Transverse colon (tissue), 4 donors: Measurements from ENCODE around the gene NR3C2. TPM values are rescaled to one million over a fixed set of nuclear protein-coding genes. Genes with fewer than 3 reads are reported as not detected.

Experiments
- DNase-seq: peaks from one replicate; pipeline ENCODE4 v3.0.0-alpha.2; 2019
- H3K27ac ChIP-seq, 4 donors: fragments of 200-600 bp; sonication (generic); 2 replicates each; pipeline ENCODE4 v1.5.1; 2016 to 2018; ENCODE audit warnings: inconsistent platforms in 4 of 4
- H3K27me3 ChIP-seq: fragments of 200-600 bp; sonication (generic); 2 replicates; pipeline ENCODE4 v1.5.1; 2017; ENCODE audit warnings: inconsistent platforms
- H3K36me3 ChIP-seq, 4 donors: fragments of 200-600 bp; sonication (generic); 2 replicates each; pipeline ENCODE4 v1.5.1; 2017 to 2019; ENCODE audit warnings: inconsistent platforms in 4 of 4
- H3K4me1 ChIP-seq, 4 donors: fragments of 200-600 bp; sonication (generic); 2 replicates each; pipeline ENCODE4 v1.5.1; 2017 to 2020; ENCODE audit warnings: inconsistent platforms in 4 of 4
- H3K4me3 ChIP-seq, 4 donors: fragments of 200-600 bp; sonication (generic); 1 replicate in 1 of 4; 2 replicates in 3 of 4; pipeline versions ENCODE4 v1.5.1 to v1.6.1; 2017 to 2019; ENCODE audit warnings: inconsistent platforms in 4 of 4
- H3K9me3 ChIP-seq, 2 donors: fragments of 200-600 bp; sonication (generic); 2 replicates each; pipeline ENCODE4 v1.5.1; 2017 to 2019; ENCODE audit warnings: inconsistent platforms in 2 of 2
- CTCF ChIP-seq, 5 experiments: fragments of 200-600 bp in 3 of 5; fragments of 450-650 bp in 2 of 5; sonication (generic) in 3 of 5; IDR thresholded peaks; 1 replicate in 2 of 5; 2 replicates in 3 of 5; pipeline ENCODE4 v1.5.1; 2016 to 2017; ENCODE audit warnings: antibody characterized with exemption in 5 of 5, inconsistent platforms in 3 of 5, mild to moderate bottlenecking in 2 of 5, moderate library complexity in 1 of 5
- EP300 ChIP-seq: sonication (generic); formaldehyde crosslinking; IDR thresholded peaks from one replicate; pipeline ENCODE4 v1.6.1; 2017; ENCODE audit warnings: antibody characterized with exemption, low read depth
- POLR2A ChIP-seq: fragments of 450-650 bp; IDR thresholded peaks from one replicate; pipeline ENCODE4 v1.6.1; 2016; ENCODE audit warnings: antibody characterized with exemption, mild to moderate bottlenecking, moderate library complexity
- POLR2AphosphoS5 ChIP-seq, 3 donors: sonication (generic); formaldehyde crosslinking; IDR thresholded peaks; one replicate each; pipeline ENCODE4 v1.6.1; 2016; ENCODE audit warnings: antibody characterized with exemption in 3 of 3
- WGBS, 2 donors: methylation state at CpG; one replicate each; pipeline ENCODE4 v1.1.5; 2018; ENCODE audit warnings: low coverage in 1 of 2; 5-methylcytosine and 5-hydroxymethylcytosine counted together
- in situ Hi-C, 4 donors: fragments of 200-750 bp; cut with MboI; loops; one replicate each; pipeline versions ENCODE4 v1.15.0 to v1.15.1; 2017; ENCODE audit warnings: low sequenced_read_pairs in 3 of 4, low pct_ligation_motif_present in 1 of 4, low pct_unique_long_range_greater_than_20kb in 1 of 4
- intact Hi-C: fragments of 100-400 bp; cut with DNase I; formaldehyde crosslinking; loops from one replicate; pipeline ENCODE4 v1.15.1; 2023; ENCODE audit warnings: low total_unique reads
- total RNA-seq, 4 donors: library from RNA; depleted of rRNA; stranded (reverse); fragments of >200 nt; gene quantifications; one replicate each; pipeline ENCODE4 v1.1.0, GENCODE V29; 2016

Gene NR3C2
- total RNA-seq, 4 donors from 2014 or later = 55.5 to 147 (median 125) TPM

GRCh38 chr4:148077581-148077980, 364.6 kb downstream of the NR3C2 start:
- in situ Hi-C loops = no loop called here
- no peaks in the 10 kb centered on the region for H3K27me3 ChIP-seq
- TF ChIP-seq POLR2A (no peak), CTCF (IDR thresholded peaks at IDR 0.05) (no peak), POLR2AphosphoS5 (IDR thresholded peaks at IDR 0.05) (no peak), EP300 (no peak)
- 80 to 100% methylated on average over 1 of the region's 1 CpG for WGBS, 2 donors
- peaks cover 0 to 32% (median 4%) of the 10 kb centered on the region in 4 donors for H3K36me3 ChIP-seq
- no peak overlapping the region for H3K27ac ChIP-seq
- no peaks in the 10 kb centered on the region for H3K4me1 ChIP-seq
- H3K9me3 ChIP-seq = no peaks in the 10 kb centered on the region
- no peak overlapping the region for H3K4me3 ChIP-seq
- no peak for DNase-seq
- intact Hi-C loops = no loop called here

- DNase-seq = no peak
- Histone ChIP-seq H3K4me1 (no peaks in the 10 kb centered on the region), H3K36me3 (peaks cover 0 to 32% (median 4%) of the 10 kb centered on the region in 4 donors), H3K9me3 (no peaks in the 10 kb centered on the region), H3K4me3 (no peak overlapping the region), H3K27me3 (no peaks in the 10 kb centered on the region), H3K27ac (no peak overlapping the region)
- intact Hi-C loops = no loop called here
- in situ Hi-C loops = no loop called here
- WGBS, 2 donors = 82 to 100% methylated on average over 1 to 5 of the region's 5 CpGs
- TF ChIP-seq POLR2AphosphoS5 (IDR thresholded peaks at IDR 0.05) = no peak
- no peak for TF ChIP-seq EP300
- TF ChIP-seq POLR2A = no peak
- no peak for TF ChIP-seq CTCF (IDR thresholded peaks at IDR 0.05)
Observed at GRCh38 chr4:148076964-148077363, 365.2 kb downstream of the NR3C2 start.

- in situ Hi-C loops (no loop called here), intact Hi-C loops (no loop called here)
- Histone ChIP-seq H3K27me3 (no peaks in the 10 kb centered on the region), H3K36me3 (peaks cover 0 to 21% (median 4%) of the 10 kb centered on the region in 4 donors), H3K9me3 (no peaks in the 10 kb centered on the region), H3K27ac (no peak overlapping the region), H3K4me3 (no peak overlapping the region), H3K4me1 (no peaks in the 10 kb centered on the region)
- WGBS, 2 donors = 92 to 100% methylated on average over 3 of the region's 3 CpGs
- no peak for TF ChIP-seq POLR2AphosphoS5 (IDR thresholded peaks at IDR 0.05)
- TF ChIP-seq EP300 = no peak
- TF ChIP-seq POLR2A = no peak
- TF ChIP-seq CTCF (IDR thresholded peaks at IDR 0.05) = no peak
- DNase-seq = no peak
Observed at GRCh38 chr4:148075438-148075837, 366.8 kb downstream of the NR3C2 start.

- no peak overlapping the region for H3K27ac ChIP-seq
- in situ Hi-C loops = no loop called here
- peaks cover 0 to 4% (median under 1%) of the 10 kb centered on the region in 4 donors for H3K4me1 ChIP-seq
- no peak for TF ChIP-seq EP300
- no peak for TF ChIP-seq CTCF (IDR thresholded peaks at IDR 0.05)
- TF ChIP-seq POLR2AphosphoS5 (IDR thresholded peaks at IDR 0.05) = no peak
- no peak for TF ChIP-seq POLR2A
- 98% methylated on average over 5 of the region's 5 CpGs; no CpG with 5 or more reads in 1 of the 2 donors for WGBS, 2 donors
- H3K27me3 ChIP-seq = no peaks in the 10 kb centered on the region
- no peak overlapping the region for H3K4me3 ChIP-seq
- H3K9me3 ChIP-seq = no peaks in the 10 kb centered on the region
- H3K36me3 ChIP-seq = peaks cover 0 to 12% (median 1%) of the 10 kb centered on the region in 4 donors
- intact Hi-C loops = no loop called here
- DNase-seq = no peak
Observed at GRCh38 chr4:148074462-148074861, 367.8 kb downstream of the NR3C2 start.
